NOMO-1 (cell line): ENCODE results near the gene CFAP99.
"Not testable (repeated sequence)": the region's sequence is repeated elsewhere in the genome, so short reads cannot be mapped to it uniquely, and the experiment has no call there.

Experiments used
- DNase-seq, 2 experiments: peaks; one replicate each; lab custom pipeline; 2025; ENCODE audit not compliant: unreplicated experiment in 2 of 2; lab: John Stamatoyannopoulos, UW

The CFAP99 gene

DNA sequence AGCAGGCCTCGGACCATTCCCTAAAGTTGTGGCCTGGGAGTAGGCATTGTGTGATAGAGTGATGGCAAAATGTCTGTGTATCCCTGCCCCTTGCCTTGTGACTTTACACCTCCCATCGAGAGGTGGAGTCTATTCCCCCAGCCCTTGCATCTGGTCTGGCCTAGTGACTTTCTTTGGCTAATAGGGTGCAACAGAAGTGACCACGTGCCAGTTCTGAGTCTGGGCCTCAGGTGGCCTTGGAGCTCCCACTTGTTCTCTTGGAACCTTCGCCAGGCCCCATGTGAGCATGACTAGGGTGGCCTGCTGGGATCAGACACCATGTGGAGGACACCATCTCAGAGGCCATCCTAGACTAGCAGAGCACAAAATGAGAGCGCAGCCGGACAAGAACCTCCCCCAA is 46.3 kb downstream of the CFAP99 start:
- no peak for DNase-seq

DNA sequence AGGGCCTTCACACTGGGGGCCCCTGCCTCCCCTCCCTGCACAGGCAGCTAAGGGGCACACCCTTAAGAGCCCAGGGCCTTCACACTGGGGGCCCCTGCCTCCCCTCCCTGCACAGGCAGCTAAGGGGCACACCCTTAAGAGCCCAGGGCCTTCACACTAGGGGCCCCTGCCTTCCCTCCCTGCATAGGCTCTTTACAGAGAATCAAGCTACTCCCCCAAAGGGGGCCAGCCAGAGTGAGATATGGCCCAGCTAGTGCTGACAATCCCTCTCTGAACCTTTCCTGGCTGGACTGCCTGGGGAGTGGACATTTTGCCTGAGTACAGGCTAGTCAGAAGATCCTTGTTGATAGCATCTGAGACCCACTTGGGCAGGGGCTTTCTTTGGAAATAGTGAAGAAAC is 46.8 kb downstream of the CFAP99 start:
- not testable (repeated sequence) for DNase-seq

DNA sequence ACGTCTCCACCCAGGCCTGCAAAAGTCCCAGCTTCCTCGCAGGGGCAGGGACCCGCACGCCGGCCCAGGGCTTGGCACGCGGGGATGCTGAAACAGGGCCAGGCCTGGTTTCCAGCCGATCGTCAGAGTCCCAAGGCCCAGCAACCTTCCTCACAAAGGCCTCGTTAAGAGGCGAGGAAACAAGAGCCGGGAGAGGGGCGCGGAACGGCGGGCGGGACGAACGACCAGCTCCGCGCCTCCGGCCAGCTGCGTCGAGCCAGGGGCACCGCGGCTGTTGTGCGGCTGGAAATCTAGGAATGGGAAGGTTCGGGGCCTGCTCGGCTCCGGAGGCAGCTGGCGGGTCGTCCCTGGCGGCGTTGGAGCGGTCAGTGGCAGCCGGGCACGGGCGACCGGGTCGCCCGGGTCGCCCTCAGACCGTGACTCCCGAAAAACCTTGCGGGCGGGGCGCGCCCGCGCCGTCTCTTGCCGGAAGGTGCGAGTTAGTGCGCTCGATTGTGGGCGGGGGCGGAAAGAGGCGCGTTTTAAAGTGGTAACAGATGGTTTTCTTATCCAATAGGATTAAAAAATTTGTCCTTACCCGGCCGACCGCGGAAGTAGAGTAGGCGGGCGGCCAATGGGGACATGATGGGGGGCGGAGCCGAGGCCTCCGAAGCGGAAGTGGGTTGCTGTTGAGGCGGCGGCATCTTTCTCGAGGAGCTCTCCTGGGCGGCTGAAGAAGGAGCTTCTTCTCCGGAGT is 49.9 kb downstream of the CFAP99 start, which contains the start of gene RNF4:
RNF4 (plus strand) TSS at position 651 of the 736 bp plus-strand sequence. CDS start 21,388 bp downstream, outside the sequence.
- DNase-seq, result peak; percentile 97 to 98

DNA sequence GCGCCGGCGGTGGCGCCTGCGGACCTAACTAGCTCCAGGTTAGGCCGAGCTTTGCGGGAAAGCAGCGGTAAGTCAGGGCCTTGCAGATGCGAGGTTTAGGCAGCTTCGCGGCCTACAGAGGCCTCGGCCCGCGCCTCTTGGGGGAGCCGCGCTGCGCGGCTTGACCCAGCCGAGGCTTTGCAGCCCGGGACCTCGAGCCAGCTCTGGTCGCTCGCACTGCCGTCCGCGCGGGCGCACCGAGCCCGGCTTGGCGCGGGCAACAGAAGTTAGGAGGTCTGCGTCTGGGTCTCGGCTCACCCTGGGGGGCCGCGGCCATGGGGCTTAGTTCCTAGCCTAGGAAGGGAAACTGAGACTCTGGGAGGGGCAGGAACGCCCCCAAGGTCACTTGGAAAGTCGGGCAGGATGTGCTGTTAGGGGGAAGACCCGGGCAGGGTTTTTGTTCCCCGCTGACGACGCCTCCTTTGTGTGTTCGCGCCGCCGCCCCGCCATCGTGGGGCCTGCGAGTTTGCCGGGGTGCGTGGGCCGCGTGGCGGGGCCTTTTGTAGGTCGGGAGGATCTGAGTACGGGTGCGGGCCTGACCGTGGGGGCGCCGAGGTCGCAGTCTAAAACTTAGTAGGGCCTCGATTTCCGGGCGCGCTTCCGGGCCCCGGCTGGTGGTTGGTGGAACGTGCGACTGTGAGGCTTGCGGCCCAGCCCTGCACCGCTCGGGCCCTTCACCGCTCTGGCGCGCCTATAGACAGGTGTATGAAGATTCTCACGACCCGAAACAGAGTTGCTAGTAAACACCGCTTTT is 50.6 kb downstream of the CFAP99 start:
- peak; percentile 32 to 46 for DNase-seq

DNA sequence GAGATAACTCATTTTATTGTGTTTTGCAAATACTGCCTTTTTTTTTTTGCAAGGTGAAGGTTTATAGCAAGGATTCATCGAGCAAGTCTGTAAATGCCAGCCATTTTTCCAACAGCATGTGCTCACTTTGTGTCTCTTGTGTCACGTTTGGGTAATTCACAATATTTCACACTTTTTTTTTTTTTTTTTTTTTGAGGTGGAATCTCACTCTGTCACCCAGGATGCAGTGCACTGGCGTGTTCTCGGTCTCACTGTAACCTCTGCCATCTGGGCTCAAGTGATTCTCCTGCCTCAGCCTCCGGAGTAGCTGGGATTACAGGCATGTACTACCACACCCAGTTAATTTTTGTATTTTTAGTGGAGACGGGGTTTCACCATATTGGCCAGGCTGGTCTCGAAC is 52.0 kb downstream of the CFAP99 start:
- DNase-seq, result no peak

DNA sequence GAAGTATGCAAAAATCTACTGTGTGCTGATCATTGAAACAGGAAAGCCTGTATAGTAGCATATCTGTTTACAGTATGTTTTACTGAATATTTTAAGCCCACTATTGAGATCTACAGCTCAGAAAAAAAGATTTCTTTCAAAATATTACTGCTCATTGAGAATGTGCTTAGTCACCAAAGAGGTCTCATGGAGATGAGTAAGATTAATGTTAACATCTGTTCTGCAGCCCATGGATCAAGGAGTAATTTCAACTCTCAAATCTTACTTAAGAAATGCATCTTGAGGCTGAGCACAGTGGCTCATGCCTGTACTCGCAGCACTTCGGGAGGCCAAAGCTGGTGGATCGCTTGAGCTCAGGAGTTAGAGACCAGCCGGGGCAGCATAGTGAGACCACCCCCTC is 53.4 kb downstream of the CFAP99 start:
- no peak for DNase-seq

DNA sequence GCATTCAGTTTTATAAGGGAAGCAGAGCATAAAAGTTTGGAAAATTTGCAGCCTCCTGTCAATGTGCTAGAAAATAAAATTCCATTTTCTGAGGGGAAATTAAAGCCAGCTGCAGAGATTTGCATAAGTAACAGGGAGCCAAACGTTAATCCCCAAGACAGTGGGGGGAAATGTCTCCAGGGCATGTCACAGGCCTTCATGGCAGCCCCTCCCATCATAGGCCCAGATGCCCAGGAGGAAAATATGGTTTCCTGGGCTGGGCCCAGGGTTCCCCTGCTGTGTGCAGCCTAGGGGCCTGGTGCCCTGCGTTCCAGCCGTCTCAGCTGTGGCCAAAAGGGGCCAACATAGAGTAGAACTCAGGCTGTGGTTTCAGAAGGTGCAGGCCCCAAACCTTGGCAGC is 59.5 kb downstream of the CFAP99 start:
- DNase-seq, result no peak

DNA sequence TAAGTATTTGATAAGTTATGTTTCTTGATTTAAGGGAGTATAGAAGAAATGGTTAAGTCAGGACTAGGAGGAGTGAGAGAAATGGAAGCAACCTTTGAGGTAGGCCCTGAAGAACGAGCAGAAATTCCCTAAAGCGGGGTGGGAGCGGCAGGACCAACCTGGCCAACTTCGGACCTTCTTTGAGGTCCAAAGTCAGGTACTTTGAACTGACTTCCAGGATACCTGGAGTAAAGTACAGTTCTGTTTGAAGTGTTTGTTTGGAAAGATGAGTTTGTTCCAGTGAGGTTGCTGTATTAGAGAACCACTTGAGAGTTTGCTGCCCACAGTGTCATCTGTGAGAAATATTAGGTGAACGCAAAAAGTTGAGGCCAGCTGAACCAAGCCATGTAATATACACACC is 61.9 kb downstream of the CFAP99 start:
- DNase-seq, result no peak

DNA sequence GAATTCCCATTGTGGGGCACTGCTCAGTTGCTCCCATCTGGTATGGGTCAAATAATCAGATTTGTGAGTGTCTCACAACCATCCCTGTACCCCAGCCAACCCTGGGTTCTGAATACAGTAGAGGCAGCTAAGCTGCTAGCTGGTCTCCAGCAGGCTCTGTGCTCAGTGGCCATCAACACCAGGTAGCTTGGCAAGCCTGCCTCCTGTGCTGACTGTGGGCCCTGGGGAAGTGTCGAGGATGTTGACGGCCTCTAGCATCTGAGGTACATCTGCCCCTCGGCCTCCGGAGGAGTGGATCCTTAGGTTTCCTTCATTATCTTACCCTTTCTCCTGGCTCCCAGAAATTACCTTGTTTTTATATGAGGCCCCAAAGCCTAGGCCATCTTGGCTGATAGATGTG is 63.4 kb downstream of the CFAP99 start:
- DNase-seq, result no peak

DNA sequence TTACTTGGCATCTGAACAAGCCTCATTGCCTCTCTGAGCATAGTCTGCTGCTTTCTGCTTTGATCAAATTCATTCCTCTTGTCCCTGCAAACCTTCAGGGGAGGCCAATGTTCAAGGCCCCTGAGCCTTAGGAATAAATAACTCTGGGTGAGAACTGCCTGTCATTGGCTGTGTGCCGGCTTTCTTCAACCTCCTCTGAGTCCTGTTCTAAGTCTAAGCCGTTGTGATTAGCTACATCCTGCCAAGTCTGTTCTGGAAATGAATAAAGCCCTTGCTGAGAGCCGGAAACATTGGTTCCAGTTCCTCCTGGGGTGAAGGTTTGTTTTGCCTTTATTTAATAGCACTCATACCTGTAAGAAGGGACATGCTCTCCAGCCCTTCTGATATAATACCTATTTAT is 63.9 kb downstream of the CFAP99 start:
- no peak for DNase-seq

DNA sequence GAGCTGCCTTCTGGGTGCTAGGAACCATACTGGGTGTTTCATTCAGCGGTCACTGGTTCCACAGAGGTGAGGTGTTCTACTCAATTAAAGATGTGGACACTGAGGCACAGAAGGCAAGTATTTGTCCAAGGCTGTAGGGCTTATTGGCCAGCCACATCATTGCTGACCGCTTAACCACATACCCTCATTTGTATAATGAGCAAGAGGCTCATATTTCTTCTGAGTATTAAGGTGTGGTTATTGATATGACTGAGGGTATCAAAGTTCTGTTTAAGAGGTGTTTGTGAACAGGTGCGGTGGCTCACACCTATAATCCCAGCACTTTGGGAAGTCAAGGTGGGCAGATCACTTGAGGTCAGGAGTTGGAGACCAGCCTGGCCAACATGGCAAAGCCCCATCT is 64.5 kb downstream of the CFAP99 start:
- DNase-seq, result no peak

DNA sequence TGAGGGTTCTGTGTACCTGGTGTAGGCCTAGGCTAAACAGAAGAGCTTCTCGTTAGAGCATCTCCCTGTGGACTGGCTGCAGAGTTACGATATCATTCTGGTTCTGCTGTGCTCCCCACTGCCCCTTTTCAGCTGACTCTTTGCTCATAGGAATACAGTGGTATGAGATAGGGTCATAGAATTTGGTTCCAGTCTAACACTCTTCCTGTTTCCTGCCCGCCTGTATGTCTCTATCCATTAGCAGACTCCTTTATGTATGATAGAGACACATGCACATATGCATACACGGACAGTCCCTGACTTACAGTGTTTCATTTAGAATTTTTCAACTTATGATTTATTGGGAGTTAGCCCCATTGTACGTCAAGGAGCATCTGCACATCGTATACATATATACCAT is 65.4 kb downstream of the CFAP99 start:
- no peak for DNase-seq

DNA sequence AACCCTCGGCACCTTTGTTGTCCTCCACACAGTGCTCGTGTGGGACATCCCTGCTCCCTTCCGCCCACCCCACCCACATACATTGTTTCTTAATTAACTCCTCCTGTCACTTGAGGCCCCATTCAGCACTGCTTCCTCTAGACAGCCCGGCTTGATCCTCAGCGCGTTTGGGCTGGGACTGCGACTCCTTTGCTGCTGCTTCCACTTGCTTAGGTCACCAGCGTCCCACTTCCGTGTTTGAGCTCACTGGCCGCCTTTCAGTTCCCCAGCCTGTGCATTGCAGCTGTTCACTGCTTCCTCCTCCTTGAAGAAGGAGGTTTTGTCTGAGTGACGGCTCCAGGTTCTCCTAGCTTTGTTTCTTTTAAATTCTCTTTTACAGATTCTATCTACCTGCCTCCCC is 66.2 kb downstream of the CFAP99 start:
- peak; percentile 94 to 98 for DNase-seq

DNA sequence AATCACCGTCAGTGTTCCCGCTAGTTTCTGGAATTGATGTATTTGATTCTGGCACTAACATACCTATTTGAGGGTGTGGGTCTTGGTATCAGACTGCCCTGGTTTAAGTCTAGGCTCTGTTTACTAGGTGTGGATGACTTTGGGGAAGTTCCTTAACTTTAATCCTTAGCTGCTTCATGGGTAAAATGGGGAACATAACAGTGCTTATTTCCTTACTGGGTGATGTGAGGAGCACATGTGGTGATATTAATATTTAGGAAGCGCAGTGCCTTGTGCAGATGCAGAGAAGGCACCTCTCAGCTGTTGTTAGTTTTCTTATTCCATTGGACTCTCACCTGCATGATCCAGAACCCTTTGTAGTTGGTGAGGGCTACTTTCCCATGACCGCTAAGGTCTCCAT is 67.2 kb downstream of the CFAP99 start:
- DNase-seq, result peak in 1 of 2 experiments; percentile 4

DNA sequence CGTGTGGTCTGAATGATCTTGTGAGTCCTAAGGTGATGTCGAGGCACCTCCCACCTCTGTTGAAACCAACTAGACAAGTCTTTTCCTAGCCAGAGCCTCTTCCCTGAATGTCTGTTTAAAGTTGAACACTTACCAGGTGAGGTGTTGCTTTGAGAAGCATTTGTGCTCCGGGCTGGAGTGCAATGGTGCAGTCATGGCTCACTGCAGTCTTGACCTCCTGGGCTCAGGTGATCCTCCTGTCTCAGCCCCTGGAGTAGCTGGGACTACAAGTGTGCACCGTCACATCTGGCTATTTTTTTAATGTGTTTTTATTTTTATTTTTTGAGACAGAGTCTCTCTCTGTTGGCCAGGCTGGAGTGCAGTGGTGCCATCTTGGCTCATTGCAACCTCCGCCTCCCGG is 68.2 kb downstream of the CFAP99 start:
- no peak for DNase-seq

DNA sequence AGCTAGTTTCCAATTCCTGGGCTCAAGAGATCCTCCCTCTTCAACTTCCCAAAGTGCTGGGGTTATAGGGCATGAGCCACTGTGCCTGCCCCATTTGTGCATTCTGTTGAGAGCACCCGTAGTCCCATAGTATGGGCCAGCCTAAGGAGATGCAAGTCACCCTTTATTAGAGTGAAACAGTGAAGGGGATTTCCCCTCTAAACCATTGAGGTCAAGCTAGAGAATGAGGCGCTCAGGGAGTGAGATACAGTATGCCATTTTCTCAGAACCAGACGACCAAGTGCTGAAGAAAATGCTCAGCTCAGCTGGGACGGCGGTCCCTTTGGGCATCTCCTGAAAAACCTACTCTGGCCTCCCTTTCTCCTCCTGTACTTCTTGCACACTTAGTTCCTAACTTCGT is 68.9 kb downstream of the CFAP99 start:
- no peak for DNase-seq

DNA sequence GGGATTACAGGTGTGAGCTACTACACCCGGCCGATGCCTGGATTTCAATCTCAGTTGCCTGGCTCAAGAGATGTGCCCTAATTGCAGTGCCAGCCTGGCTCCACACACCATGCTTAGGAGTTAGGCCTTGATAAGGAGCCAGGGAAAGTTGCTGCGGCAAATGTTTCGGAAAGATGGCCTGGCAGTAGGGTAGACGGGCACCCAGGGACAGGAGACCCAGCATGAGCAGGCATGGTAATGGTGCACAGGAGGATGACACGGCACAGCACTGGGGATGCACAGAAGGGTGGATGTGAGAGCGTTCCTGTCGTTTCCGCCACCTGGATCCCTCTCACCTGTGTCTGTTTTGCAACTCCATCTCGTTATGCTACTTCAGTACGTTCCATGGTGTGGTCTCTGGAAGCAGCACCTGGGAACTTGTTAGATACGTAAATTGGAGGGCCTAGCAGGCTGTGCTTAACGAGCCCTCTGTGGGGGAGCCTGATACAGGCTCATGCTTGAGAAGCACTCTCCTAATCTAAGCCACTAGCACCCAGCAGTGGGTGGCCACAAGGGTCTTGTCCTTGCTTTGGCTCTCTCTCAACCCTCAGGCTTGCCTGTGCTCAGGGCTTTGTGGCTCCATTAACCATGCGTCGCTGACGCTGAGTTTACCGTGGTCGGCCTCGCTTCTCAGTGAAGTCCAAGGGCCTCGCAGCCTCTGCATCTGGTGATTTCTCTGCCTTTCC is 70.5 kb downstream of the CFAP99 start:
- DNase-seq, result no peak

DNA sequence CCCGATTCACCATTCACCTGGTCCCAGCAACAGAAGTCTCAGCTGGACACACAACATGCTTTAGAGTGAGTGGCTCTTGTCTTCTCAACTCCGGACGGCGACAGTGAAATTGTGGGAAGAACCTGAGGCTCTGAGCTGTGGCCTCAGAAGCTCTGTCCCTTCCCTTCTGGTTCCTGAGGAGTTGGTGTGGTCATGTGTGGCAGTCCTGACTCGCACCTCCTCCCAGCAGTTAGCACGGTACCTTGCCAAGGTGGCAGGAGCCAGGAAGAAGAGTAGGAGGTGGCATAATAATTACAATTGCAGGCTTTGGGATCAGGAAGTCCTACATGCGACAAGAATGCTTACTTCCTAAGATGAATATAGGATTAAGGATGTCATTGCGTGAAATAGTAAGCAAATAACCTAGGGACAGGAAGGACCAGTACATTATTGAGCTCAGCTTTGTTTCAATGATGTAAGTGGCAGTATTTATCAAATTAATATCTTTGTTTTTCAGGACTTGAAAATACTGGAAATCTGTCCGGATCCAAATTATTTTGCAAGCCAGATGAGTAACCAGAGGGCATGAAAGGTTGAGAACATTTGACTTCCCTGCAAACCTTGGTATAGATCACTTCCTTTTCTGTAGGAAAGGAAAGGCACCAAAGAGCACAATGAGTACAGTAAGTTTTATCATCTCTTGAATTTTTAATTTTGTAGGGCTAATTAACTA is 71.2 kb downstream of the CFAP99 start:
- no peak for DNase-seq

DNA sequence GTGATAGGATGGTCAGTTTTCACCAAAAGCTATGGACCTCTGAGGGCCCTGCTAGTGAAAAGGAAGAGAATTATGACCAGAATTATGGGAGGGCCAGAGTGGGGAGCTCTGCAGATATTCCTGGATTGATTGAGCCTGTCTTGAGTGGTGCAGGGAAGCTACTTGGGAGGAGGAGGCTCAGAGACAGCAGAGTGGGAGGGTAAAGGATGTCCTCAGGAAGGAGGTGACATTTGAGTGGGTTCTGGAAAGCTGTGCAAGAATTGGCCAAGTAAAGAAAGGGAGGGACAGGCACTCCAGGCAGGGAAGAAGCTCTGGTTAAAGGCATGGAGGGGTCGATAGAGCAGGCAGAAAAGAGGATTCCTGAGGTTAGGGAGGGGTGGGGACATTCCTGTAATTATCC is 74.2 kb downstream of the CFAP99 start:
- DNase-seq, result no peak

DNA sequence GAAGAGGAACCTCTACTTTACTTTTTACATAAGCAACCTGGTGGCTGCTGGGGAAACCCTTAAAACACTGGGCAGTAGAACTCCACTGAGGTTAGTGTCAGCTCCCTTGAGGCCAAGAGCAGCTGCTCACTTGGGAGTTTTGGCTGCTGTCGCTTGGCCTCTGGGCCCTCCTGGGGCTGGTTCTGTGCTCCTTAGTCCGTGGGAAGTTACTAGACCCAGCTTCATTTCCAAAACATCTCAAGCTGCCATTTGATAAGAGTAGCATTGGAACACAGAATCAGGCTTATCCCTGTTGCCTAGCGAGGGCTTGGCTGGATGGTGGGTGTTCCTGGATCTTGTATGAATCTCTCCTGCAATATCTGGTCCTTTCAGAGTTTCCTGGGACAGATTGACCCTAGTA is 76.2 kb downstream of the CFAP99 start:
- DNase-seq, result no peak

DNA sequence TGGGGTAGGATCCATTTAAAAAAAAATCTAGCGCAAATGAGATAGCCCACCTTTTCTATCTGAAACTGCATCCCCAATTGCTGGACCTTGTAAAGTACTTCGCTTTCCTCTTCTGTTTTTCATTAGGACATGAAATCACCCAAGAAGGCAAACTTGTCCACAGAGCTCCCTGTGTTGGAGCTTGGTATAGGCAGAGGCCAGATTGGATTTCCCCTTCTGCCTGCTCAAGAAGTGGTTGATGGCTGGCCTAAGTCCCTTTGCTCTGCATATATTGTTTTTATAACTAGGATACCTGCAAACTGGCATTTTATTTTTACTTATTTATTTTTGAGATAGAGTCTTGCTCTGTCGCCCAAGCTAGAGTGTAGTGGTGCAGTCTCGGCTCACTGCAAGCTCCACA is 78.6 kb downstream of the CFAP99 start:
- DNase-seq, result no peak
